ENCODE results near the gene GAL3ST3.

The GAL3ST3 gene

GRCh38 chr11:66068923-66069714 is 20.2 kb upstream of the GAL3ST3 start:
- no peak for DNase-seq

GRCh38 chr11:66068154-66068821 is 19.3 kb upstream of the GAL3ST3 start:
- DNase-seq: peak; percentile 71

DNA sequence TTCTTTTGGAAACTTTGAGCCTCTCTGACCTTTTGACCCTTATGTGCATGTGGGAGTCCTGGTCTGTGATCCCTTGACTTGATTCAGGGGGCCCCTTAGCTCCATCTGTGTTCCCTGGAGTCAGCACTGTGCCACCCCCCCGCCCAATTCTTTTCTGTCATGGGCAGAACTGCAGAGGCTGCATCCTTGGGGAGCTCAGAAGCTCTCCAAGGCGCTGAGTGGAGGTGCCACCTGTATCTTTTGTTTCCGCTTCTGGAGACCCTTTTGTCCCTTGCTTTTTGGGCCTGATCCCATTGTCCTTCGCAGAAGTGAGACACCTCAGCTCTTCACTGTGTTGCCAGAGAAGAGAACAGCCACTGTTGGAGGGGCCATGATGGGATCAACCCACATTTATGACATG is 18.7 kb upstream of the GAL3ST3 start:
- DNase-seq: no peak

- no peak for DNase-seq
Measured at GRCh38 chr11:66066751-66067150, 17.8 kb upstream of the GAL3ST3 start.

GRCh38 chr11:66064571-66064970 is 15.6 kb upstream of the GAL3ST3 start:
- DNase-seq: no peak

DNA sequence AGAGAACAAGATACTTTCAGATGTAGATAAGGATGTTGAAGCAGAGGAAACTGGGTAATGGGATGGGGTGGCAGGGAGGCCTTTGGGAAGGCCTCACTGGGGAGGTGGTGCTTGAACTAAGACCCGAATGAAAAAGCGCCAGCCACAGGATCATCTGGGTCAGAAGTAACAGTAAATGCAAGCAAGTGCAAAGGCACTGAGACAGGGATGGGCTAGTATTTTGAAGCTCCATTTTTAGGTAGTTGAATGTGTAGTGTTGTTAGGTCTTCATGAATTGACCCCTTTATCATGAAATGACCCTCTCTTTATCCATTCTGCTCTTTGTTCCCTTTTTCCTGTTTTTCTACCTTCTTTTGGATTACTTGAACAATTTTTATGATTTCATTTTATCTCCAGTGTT is 14.9 kb upstream of the GAL3ST3 start:
- DNase-seq: no peak

GRCh38 chr11:66062408-66062807 is 13.4 kb upstream of the GAL3ST3 start:
- no peak for DNase-seq

- no peak for DNase-seq
Measured at GRCh38 chr11:66061268-66061667, 12.3 kb upstream of the GAL3ST3 start.

DNA sequence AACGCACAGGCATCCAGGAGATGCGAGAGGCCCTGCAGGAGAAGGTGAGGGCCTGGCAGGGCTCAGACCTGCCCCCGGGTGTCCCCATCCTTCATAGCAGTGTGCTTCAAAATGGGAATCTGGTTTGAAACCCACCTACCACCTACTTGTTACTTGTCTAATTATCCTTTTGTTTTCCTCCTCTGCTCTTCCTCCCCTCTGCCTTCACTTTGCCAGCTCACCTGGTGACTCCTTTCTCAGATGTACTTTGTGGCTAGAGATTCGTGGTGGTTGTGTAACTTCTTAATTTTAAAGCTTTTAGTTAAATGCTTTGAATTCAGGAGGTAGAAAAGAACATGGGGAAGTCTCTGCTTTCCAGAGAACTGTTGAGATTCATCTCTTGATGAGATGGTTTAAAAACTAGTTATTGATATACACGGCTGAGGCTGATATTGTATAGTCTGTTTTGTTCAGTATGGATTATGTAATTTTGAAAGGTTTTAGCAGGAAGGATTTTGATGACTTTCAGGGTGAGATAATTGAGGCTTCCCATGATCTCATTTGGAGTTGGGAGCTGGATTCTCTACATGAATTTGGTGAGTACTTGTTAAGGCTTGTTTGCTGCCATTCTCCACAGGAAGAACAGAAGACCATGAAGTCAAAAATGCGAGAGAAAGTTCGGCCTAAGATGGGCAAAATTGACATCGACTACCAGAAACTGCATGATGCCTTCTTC is 11.2 kb upstream of the GAL3ST3 start:
- DNase-seq: no peak

- DNase-seq: no peak
Measured at GRCh38 chr11:66056501-66056900, 7.5 kb upstream of the GAL3ST3 start.

DNA sequence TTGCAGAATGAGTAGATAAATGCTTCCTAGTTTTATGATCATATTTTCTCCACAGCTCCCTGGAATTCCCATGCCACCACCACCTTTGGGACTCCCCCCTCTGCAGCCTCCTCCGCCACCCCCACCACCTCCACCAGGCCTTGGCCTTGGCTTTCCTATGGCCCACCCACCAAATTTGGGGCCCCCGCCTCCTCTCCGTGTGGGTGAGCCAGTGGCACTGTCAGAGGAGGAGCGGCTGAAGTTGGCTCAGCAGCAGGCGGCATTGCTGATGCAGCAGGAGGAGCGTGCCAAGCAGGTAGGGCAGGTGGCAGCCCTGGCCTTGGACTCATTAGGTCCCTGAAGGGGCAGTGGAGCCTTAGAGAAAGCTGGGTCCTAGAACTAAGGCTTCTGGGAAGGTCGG is 6.1 kb upstream of the GAL3ST3 start:
- DNase-seq: no peak

- DNase-seq: no peak
Measured at GRCh38 chr11:66052664-66052982, 3.7 kb upstream of the GAL3ST3 start.

DNA sequence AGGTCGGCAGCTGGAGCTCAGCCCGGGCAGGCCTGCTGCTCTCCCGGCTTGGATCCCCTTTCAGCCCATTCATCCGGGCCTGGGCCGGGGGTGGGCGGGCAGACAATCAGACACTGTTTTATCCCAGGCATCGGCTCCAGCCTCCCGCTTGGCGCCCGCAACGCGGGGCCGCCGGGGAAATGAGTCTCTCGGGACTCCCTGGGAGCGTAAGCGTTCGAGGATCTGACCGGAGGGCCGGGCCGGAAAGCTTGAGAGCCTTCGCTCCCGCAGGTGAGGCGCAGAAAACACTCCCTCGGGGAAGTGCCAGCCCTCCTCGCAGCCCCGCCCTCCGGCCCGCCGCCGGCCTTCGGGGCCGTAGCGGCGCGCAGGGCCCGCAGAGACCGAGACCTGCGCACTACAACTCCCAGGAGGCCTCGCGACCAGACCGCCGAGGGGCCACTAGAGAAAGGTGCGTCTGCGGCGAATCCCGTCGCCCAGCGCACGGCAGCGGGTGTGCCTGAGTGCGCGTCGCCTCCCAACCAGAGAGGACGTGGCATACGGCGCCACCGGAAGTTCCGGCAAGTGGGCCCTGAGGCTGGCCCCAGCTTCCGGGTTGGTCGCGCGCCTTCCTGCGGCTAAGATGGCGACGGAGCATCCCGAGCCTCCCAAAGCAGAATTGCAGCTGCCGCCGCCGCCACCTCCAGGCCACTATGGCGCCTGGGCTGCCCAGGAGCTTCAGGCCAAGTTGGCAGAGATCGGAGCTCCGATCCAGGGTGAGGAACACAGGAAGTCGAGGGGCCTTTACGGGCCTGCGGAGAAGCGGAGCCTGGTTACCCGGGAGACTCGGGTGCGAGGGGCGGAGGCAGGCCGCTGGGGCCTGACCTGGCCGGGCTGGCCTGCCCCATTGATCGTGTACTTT is 3.1 kb upstream of the GAL3ST3 start, which contains the start of gene SF3B2:
TSS of gene SF3B2 (plus strand) at position 599 of the 898 bp plus-strand sequence. CDS start at position 620, 21 bp downstream.
- DNase-seq: peak; percentile 91

GRCh38 chr11:66051371-66051765 is 2.4 kb upstream of the GAL3ST3 start:
- DNase-seq: no peak

GRCh38 chr11:66050581-66051231 is 1.7 kb upstream of the GAL3ST3 start:
- no peak for DNase-seq

- DNase-seq: no peak
Measured at GRCh38 chr11:66047541-66048365, 1.2 kb downstream of the GAL3ST3 start.

DNA sequence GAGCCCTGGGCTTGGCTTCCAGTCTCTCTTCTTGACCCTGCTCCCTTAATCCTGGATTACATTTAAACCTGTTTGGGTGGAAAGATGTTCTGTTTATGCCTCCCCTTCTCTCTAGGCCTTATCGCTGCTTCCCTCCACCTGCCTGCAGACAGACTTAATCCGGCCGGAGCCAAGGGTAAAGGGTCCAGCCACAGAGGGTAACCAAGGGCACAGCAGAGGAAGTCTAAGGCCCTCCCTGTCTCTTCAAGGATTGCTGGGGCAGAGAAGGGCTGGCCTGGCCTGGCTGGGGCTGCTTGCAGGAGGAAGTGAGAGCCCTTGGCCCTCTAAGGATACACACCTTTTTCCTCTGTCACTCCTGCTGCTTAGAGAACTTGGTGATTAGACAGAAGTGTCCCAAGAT is 2.1 kb downstream of the GAL3ST3 start:
- no peak for DNase-seq

DNA sequence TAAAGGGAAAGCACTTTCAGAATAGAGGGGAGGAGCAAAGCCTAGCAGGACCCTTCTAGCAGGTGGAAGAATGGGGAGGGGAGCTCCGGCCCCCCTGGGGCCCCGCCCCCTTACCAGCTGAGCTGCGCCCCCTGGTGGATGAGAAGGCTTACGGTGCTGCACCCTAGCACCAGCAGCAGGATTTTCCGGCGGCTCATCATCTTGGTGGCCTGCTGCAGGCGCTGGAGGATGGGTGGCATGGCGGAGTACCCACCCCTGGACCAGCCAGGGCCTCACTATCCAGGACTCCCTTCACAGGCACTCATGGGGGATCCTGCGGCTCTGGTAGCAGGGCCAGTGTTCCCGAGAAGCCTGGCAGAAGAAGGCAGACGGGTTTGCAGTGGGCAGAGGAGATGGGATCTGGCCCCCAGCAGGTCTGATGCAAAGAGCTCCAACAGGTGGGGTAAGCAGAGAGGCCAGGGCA is 3.8 kb downstream of the GAL3ST3 start:
- DNase-seq: peak; percentile 88

DNA sequence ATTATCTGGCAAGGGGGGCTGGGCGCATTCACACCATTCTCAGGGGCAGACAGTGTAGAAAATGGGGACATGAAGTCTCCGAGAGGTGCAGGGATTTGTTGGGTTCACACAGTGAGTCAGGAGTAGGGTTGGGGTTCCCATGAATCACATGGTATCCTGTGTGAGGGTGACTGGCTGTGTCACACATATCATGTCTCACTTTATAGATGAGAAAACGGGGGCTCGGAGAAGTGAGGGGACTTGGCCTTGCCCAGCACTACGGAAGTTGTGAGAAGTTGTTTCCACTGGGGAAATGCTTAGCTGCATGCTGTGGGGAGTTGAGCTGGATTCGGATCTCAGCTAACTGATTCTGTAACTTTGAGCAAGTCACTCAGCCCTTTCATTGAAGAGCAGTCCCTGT is 4.2 kb downstream of the GAL3ST3 start:
- no peak for DNase-seq

- no peak for DNase-seq
Measured at GRCh38 chr11:66042996-66043906, 5.7 kb downstream of the GAL3ST3 start.
